Astrocyte (in vitro differentiated cells and primary cell): ENCODE measurements around the gene MYCBPAP. TPM values are rescaled to one million over a fixed set of nuclear protein-coding genes. Genes with fewer than 3 reads are reported as not detected.

Experiments used
- DNase-seq: peaks from one replicate; pipeline ENCODE4 v3.0.0-alpha.2; 2010; ENCODE audit warnings: low read depth
- FAIRE-seq: peaks from 2 replicates; lab custom pipeline; 2011; peaks lifted over from hg19 to GRCh38; lab: Jason Lieb, UNC
- H2AFZ ChIP-seq: 2 replicates; pipeline ENCODE4 v1.6.0; 2012; ENCODE audit warnings: low read depth, low read length, inconsistent platforms
- H3K27ac ChIP-seq: 2 replicates; pipeline ENCODE4 v1.5.1; 2011; ENCODE audit warnings: low read depth, low read length, inconsistent platforms
- H3K27me3 ChIP-seq: 2 replicates; pipeline ENCODE4 v1.6.0; 2011; ENCODE audit warnings: low read length, inconsistent platforms; ENCODE audit not compliant: insufficient read depth
- H3K36me3 ChIP-seq: 2 replicates; pipeline ENCODE4 v1.5.1; 2011; ENCODE audit warnings: low read length, inconsistent platforms; ENCODE audit not compliant: insufficient read depth
- H3K4me1 ChIP-seq: 2 replicates; pipeline ENCODE4 v1.5.1; 2011; ENCODE audit warnings: low read length, inconsistent platforms; ENCODE audit not compliant: insufficient read depth
- H3K4me2 ChIP-seq: 2 replicates; pipeline ENCODE4 v1.6.0; 2012; ENCODE audit warnings: low read length, inconsistent platforms
- H3K4me3 ChIP-seq: 2 replicates; pipeline ENCODE4 v1.5.1; 2011; ENCODE audit warnings: low read depth, mild to moderate bottlenecking, low read length, inconsistent platforms; ENCODE audit not compliant: insufficient read depth
- H3K79me2 ChIP-seq: 2 replicates; pipeline ENCODE4 v1.6.0; 2012; ENCODE audit warnings: mild to moderate bottlenecking, low read length, inconsistent platforms; ENCODE audit not compliant: insufficient read depth
- H3K9ac ChIP-seq: 2 replicates; pipeline ENCODE4 v1.6.0; 2012; ENCODE audit warnings: mild to moderate bottlenecking, low read length, inconsistent platforms
- H3K9me3 ChIP-seq: 2 replicates; pipeline ENCODE4 v1.5.1; 2012; ENCODE audit warnings: low read depth, mild to moderate bottlenecking, low read length, inconsistent platforms; ENCODE audit not compliant: insufficient read depth
- H4K20me1 ChIP-seq: 2 replicates; pipeline ENCODE4 v1.6.0; 2012; ENCODE audit warnings: low read length, inconsistent platforms; ENCODE audit not compliant: insufficient read depth
- H3K27ac Mint-ChIP-seq: one replicate; pipeline ENCODE4 v1.8.0; 2021; ENCODE audit warnings: mild to moderate bottlenecking, mixed read lengths; ENCODE audit not compliant: unreplicated experiment
- H3K27me3 Mint-ChIP-seq: one replicate; pipeline ENCODE4 v1.8.0; 2021; ENCODE audit warnings: low read depth, mixed read lengths; ENCODE audit not compliant: unreplicated experiment
- H3K36me3 Mint-ChIP-seq: one replicate; pipeline ENCODE4 v1.8.0; 2021; ENCODE audit warnings: low read depth, mixed read lengths; ENCODE audit not compliant: unreplicated experiment
- H3K4me1 Mint-ChIP-seq: one replicate; pipeline ENCODE4 v1.8.0; 2021; ENCODE audit warnings: low read depth, mixed read lengths; ENCODE audit not compliant: unreplicated experiment
- H3K4me3 Mint-ChIP-seq: one replicate; pipeline ENCODE4 v1.8.0; 2021; ENCODE audit warnings: mild to moderate bottlenecking, moderate library complexity, mixed read lengths; ENCODE audit not compliant: unreplicated experiment
- H3K9me3 Mint-ChIP-seq: one replicate; pipeline ENCODE4 v1.8.0; 2021; ENCODE audit warnings: mild to moderate bottlenecking, mixed read lengths; ENCODE audit not compliant: unreplicated experiment
- EZH2 ChIP-seq: IDR thresholded peaks from 2 replicates; pipeline ENCODE4 v1.6.1; 2012; ENCODE audit warnings: mild to moderate bottlenecking, low read length, inconsistent platforms; ENCODE audit not compliant: insufficient read depth
- total RNA-seq: library from RNA; stranded (reverse); gene quantifications from 2 replicates; pipeline ENCODE4 v1.2.1, GENCODE V29; 2021
- TF ChIP-seq, protein P1 (sequence below): IDR thresholded peaks from 2 replicates; pipeline ENCODE4 v1.5.1; 2011; ENCODE audit warnings: low read depth, mild to moderate bottlenecking, inconsistent platforms, low read length, moderate library complexity; ENCODE audit not compliant: insufficient read depth

The MYCBPAP gene
- total RNA-seq, 1 donor from 2014 or later, result 1.4 TPM

DNA sequence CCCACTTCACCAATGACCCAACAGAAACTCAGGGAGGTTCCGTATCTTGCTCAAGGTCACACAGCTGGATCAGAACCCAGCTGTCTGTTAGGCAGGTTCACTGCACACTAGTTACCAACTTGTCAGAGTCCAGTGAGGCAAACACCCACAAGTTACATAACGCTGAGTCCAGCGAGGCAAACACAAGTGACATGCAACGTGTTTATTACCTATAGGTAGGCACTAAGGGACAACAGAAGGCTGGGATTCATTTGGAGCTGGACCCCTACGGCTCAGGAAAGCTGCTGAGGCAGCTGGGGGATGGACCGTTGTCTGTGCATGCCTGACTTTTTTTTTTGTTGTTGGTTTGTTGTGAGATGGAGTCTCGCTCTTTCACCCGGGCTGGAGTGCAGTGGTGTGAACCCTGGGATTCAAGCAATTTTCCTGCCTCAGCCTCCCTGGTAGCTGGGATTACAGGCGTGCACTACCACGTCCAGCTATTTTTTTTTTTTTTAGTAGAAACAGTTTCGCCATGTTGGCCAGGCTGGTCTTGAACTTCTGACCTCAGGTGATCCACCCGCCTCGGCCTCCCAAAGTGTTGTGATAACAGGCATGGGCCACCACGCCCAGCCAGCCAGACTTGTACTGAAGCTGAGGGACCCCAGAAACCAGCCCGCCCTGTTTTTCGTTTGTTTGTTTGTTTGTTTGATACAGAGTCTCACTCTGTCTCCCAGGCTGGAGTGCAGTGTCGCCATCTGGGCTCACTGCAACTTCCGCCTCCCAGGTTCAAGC, 31.5 kb upstream of the MYCBPAP start:
- H3K4me1 Mint-ChIP-seq, result peaks cover 3% of the 10 kb centered on the region
- peaks cover 3% of the 10 kb centered on the region for H3K9me3 Mint-ChIP-seq
- H3K27me3 Mint-ChIP-seq, result peaks cover 15% of the 10 kb centered on the region
- Histone ChIP-seq H3K27me3 (peaks cover 9% of the 10 kb centered on the region), H3K4me3 (no peak overlapping the region), H3K79me2 (peaks cover 12% of the 10 kb centered on the region), H3K4me1 (no peaks in the 10 kb centered on the region), H3K4me2 (no peak overlapping the region), H3K9ac (no peak overlapping the region), H3K36me3 (peaks cover 3% of the 10 kb centered on the region), H4K20me1 (peaks cover 11% of the 10 kb centered on the region), H3K9me3 (no peaks in the 10 kb centered on the region), H3K27ac (no peak overlapping the region), H2AFZ (no peak overlapping the region)
- DNase-seq (no peak), FAIRE-seq (no peak)
- no peak overlapping the region for H3K27ac Mint-ChIP-seq
- TF ChIP-seq, protein P1, sequence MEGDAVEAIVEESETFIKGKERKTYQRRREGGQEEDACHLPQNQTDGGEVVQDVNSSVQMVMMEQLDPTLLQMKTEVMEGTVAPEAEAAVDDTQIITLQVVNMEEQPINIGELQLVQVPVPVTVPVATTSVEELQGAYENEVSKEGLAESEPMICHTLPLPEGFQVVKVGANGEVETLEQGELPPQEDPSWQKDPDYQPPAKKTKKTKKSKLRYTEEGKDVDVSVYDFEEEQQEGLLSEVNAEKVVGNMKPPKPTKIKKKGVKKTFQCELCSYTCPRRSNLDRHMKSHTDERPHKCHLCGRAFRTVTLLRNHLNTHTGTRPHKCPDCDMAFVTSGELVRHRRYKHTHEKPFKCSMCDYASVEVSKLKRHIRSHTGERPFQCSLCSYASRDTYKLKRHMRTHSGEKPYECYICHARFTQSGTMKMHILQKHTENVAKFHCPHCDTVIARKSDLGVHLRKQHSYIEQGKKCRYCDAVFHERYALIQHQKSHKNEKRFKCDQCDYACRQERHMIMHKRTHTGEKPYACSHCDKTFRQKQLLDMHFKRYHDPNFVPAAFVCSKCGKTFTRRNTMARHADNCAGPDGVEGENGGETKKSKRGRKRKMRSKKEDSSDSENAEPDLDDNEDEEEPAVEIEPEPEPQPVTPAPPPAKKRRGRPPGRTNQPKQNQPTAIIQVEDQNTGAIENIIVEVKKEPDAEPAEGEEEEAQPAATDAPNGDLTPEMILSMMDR, result no peak
- no peak for TF ChIP-seq EZH2
- H3K4me3 Mint-ChIP-seq, result peak overlapping the region; percentile 17
- peaks cover 10% of the 10 kb centered on the region for H3K36me3 Mint-ChIP-seq

GRCh38 chr17:50477976-50478375, 30.3 kb upstream of the MYCBPAP start:
- Histone ChIP-seq H3K4me3 (peak overlapping the region; percentile 91), H3K9me3 (no peaks in the 10 kb centered on the region), H4K20me1 (peaks cover 11% of the 10 kb centered on the region), H3K4me1 (peaks cover 5% of the 10 kb centered on the region), H3K4me2 (peak overlapping the region; percentile 93), H2AFZ (peak overlapping the region; percentile 83), H3K27me3 (peaks cover 9% of the 10 kb centered on the region), H3K79me2 (peaks cover 14% of the 10 kb centered on the region), H3K9ac (peak overlapping the region; percentile 82), H3K27ac (peak overlapping the region; percentile 32), H3K36me3 (peaks cover 3% of the 10 kb centered on the region)
- H3K4me3 Mint-ChIP-seq, result peak overlapping the region; percentile 82
- H3K9me3 Mint-ChIP-seq, result peaks cover 3% of the 10 kb centered on the region
- peaks cover 6% of the 10 kb centered on the region for H3K27me3 Mint-ChIP-seq
- H3K27ac Mint-ChIP-seq, result peak overlapping the region; percentile 79
- DNase-seq (no peak), FAIRE-seq (no peak)
- H3K4me1 Mint-ChIP-seq, result peaks cover 8% of the 10 kb centered on the region
- TF ChIP-seq, protein P1, result no peak
- TF ChIP-seq EZH2, result no peak
- H3K36me3 Mint-ChIP-seq, result peaks cover 10% of the 10 kb centered on the region
